DOHH2 (cell line): Measurements from ENCODE around the gene ADIPOQ.
"Not testable (repeated sequence)": the region's sequence is repeated elsewhere in the genome, so short reads cannot be mapped to it uniquely, and the experiment has no call there.

Experiments
- EZH2phosphoT487 ChIP-seq: fragments of 200-600 bp; sonication (generic); IDR thresholded peaks from 2 replicates; pipeline ENCODE4 v1.6.1; 2017; ENCODE audit warnings: borderline replicate concordance, mild to moderate bottlenecking, antibody characterized with exemption, low read length, moderate library complexity, mixed read lengths
- TF ChIP-seq, protein P1 (sequence below): fragments of 200-600 bp; sonication (generic); IDR thresholded peaks from one replicate; pipeline ENCODE4 v1.5.1; 2014; ENCODE audit warnings: antibody characterized with exemption, mild to moderate bottlenecking, low read depth, low read length; ENCODE audit not compliant: poor library complexity, severe bottlenecking

DNA sequence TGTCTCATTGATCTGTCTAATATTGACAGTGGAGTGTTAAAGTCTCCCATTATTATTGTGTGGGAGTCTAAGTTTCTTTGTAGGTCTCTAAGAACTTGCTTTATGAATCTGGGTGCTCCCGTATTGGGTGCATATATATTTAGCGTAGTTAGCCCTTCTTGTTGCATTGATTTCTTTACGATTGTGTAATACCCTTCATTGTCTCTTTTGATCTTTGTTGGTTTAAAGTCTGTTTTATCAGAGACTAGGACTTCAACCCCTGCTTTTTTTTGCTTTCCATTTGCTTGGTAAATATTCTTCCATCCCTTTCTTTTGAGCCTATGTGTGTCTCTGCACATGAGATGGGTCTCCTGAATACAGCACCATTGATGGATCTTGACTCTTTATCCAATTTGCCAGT is 64.6 kb downstream of the ADIPOQ start:
- TF ChIP-seq, protein P1, sequence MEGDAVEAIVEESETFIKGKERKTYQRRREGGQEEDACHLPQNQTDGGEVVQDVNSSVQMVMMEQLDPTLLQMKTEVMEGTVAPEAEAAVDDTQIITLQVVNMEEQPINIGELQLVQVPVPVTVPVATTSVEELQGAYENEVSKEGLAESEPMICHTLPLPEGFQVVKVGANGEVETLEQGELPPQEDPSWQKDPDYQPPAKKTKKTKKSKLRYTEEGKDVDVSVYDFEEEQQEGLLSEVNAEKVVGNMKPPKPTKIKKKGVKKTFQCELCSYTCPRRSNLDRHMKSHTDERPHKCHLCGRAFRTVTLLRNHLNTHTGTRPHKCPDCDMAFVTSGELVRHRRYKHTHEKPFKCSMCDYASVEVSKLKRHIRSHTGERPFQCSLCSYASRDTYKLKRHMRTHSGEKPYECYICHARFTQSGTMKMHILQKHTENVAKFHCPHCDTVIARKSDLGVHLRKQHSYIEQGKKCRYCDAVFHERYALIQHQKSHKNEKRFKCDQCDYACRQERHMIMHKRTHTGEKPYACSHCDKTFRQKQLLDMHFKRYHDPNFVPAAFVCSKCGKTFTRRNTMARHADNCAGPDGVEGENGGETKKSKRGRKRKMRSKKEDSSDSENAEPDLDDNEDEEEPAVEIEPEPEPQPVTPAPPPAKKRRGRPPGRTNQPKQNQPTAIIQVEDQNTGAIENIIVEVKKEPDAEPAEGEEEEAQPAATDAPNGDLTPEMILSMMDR = not testable (repeated sequence)
- TF ChIP-seq EZH2phosphoT487 = not testable (repeated sequence)
